DOHH2 (cell line): ENCODE measurements around the gene ANP32A.

Experiments
- H3F3A ChIP-seq: fragments of 200-600 bp; sonication (generic), shearing (Covaris generic); 2 replicates; pipeline ENCODE4 v1.6.0; 2016; ENCODE audit warnings: antibody characterized with exemption, mild to moderate bottlenecking; ENCODE audit not compliant: control insufficient read depth, insufficient read depth
- H3K27ac ChIP-seq: fragments of 200-600 bp; sonication (generic); 2 replicates; pipeline ENCODE4 v1.5.1; 2014; ENCODE audit warnings: low read depth, mild to moderate bottlenecking, low read length, moderate library complexity
- H3K27me3 ChIP-seq: fragments of 200-600 bp; sonication (generic); 2 replicates; pipeline ENCODE4 v1.6.1; 2014; ENCODE audit warnings: mild to moderate bottlenecking, low read length, mixed read lengths; ENCODE audit not compliant: control insufficient read depth
- H3K36me3 ChIP-seq: fragments of 200-600 bp; sonication (generic); 2 replicates; pipeline ENCODE4 v1.6.1; 2014; ENCODE audit warnings: mild to moderate bottlenecking, low read length, moderate library complexity, mixed read lengths; ENCODE audit not compliant: control insufficient read depth
- H3K4me1 ChIP-seq: fragments of 200-600 bp; sonication (generic); 2 replicates; pipeline ENCODE4 v1.6.1; 2014; ENCODE audit warnings: mild to moderate bottlenecking, low read length, mixed read lengths; ENCODE audit not compliant: control insufficient read depth
- H3K4me2 ChIP-seq: fragments of 200-600 bp; sonication (generic); 2 replicates; pipeline ENCODE4 v1.6.0; 2014; ENCODE audit warnings: mild to moderate bottlenecking, low read length, moderate library complexity
- H3K4me3 ChIP-seq: fragments of 200-600 bp; sonication (generic); 2 replicates; pipeline ENCODE4 v1.5.1; 2014; ENCODE audit warnings: mild to moderate bottlenecking, low read length, mixed read lengths
- H3K79me2 ChIP-seq: fragments of 200-600 bp; sonication (generic); 2 replicates; pipeline ENCODE4 v1.6.1; 2014; ENCODE audit warnings: mild to moderate bottlenecking, low read length, mixed read lengths; ENCODE audit not compliant: control insufficient read depth
- H3K9me2 ChIP-seq: fragments of 200-600 bp; sonication (generic); replicated peaks from 2 replicates; pipeline ENCODE4 v1.6.1; 2014; ENCODE audit warnings: mild to moderate bottlenecking, low read length, mixed read lengths; ENCODE audit not compliant: control insufficient read depth
- H3K9me3 ChIP-seq: fragments of 200-600 bp; sonication (generic); 2 replicates; pipeline ENCODE4 v1.6.1; 2014; ENCODE audit warnings: antibody characterized with exemption, low read length, mixed read lengths; ENCODE audit not compliant: control insufficient read depth, insufficient read depth
- H4K20me1 ChIP-seq: fragments of 200-600 bp; sonication (generic); 2 replicates; pipeline ENCODE4 v1.6.0; 2014; ENCODE audit warnings: low read depth, mild to moderate bottlenecking, antibody characterized with exemption, low read length, moderate library complexity; ENCODE audit not compliant: control insufficient read depth, insufficient read depth
- CTCF ChIP-seq: fragments of 200-600 bp; sonication (generic); IDR thresholded peaks from one replicate; pipeline ENCODE4 v1.5.1; 2014; ENCODE audit warnings: antibody characterized with exemption, mild to moderate bottlenecking, low read depth, low read length; ENCODE audit not compliant: poor library complexity, severe bottlenecking
- EZH2phosphoT487 ChIP-seq: fragments of 200-600 bp; sonication (generic); IDR thresholded peaks from 2 replicates; pipeline ENCODE4 v1.6.1; 2017; ENCODE audit warnings: borderline replicate concordance, mild to moderate bottlenecking, antibody characterized with exemption, low read length, moderate library complexity, mixed read lengths

The ANP32A gene

GRCh38 chr15:68774521-68775235 is 46.0 kb downstream of the ANP32A start:
- Histone ChIP-seq H3K79me2 (no peaks in the 10 kb centered on the region), H3K27ac (no peak overlapping the region), H3K27me3 (no peaks in the 10 kb centered on the region; the same call in 1 of the 2 replicates), H4K20me1 (no peaks in the 10 kb centered on the region), H3K36me3 (peaks cover 19% of the 10 kb centered on the region), H3K9me3 (no peaks in the 10 kb centered on the region), H3F3A (peaks cover 12% of the 10 kb centered on the region), H3K4me1 (no peaks in the 10 kb centered on the region), H3K4me2 (no peak overlapping the region), H3K4me3 (no peak overlapping the region), H3K9me2 (no peaks in the 10 kb centered on the region)
- no peak for TF ChIP-seq EZH2phosphoT487
- no peak for TF ChIP-seq CTCF

- peaks cover 14% of the 10 kb centered on the region for H3K36me3 ChIP-seq
- H3K27me3 ChIP-seq: no peaks in the 10 kb centered on the region; the same call in 1 of the 2 replicates
- H3K4me2 ChIP-seq: no peak overlapping the region
- peaks cover 6% of the 10 kb centered on the region for H3F3A ChIP-seq
- H3K9me3 ChIP-seq: no peaks in the 10 kb centered on the region
- no peaks in the 10 kb centered on the region for H3K9me2 ChIP-seq
- no peaks in the 10 kb centered on the region for H3K79me2 ChIP-seq
- no peak overlapping the region for H3K27ac ChIP-seq
- H4K20me1 ChIP-seq: no peaks in the 10 kb centered on the region
- H3K4me3 ChIP-seq: no peak overlapping the region
- no peak for TF ChIP-seq CTCF
- no peak for TF ChIP-seq EZH2phosphoT487
- H3K4me1 ChIP-seq: no peaks in the 10 kb centered on the region
These were observed 46.6 kb downstream of the ANP32A start for GRCh38 chr15:68774120-68774519.

GRCh38 chr15:68773036-68773435 is 47.7 kb downstream of the ANP32A start:
- no peak overlapping the region for H3K27ac ChIP-seq
- H3K79me2 ChIP-seq: no peaks in the 10 kb centered on the region
- no peaks in the 10 kb centered on the region for H3K4me1 ChIP-seq

More at GRCh38 chr15:68773036-68773435, 47.7 kb downstream of the ANP32A start:
- Histone ChIP-seq H3K27me3 (no peaks in the 10 kb centered on the region; the same call in 1 of the 2 replicates), H3K4me3 (no peak overlapping the region), H3K9me2 (no peaks in the 10 kb centered on the region), H4K20me1 (no peaks in the 10 kb centered on the region), H3F3A (no peaks in the 10 kb centered on the region), H3K9me3 (no peaks in the 10 kb centered on the region), H3K4me2 (no peak overlapping the region), H3K36me3 (peaks cover 4% of the 10 kb centered on the region; the same call in 1 of the 2 replicates)
- no peak for TF ChIP-seq EZH2phosphoT487
- TF ChIP-seq CTCF: no peak
